Upper lobe of left lung (tissue), 4 donors: ENCODE results near the gene UBR7.
A peak's percentile ranks its signal among the peaks of the same experiment; 100 is the strongest.

ENCODE experiments used
- CTCF ChIP-seq, 6 experiments: fragments of 450-650 bp in 4 of 6; fragments of 200-600 bp in 2 of 6; sonication (generic) in 2 of 6; IDR thresholded peaks; one replicate each; pipeline ENCODE4 v1.5.1; 2016 to 2019; ENCODE audit warnings: antibody characterized with exemption in 6 of 6
- POLR2A ChIP-seq, 4 donors: fragments of 450-650 bp; IDR thresholded peaks; one replicate each; pipeline ENCODE4 v1.5.1; 2016 to 2017; ENCODE audit warnings: antibody characterized with exemption in 4 of 4, mild to moderate bottlenecking in 2 of 4

- peak in 4 of 6 experiments; percentile 42 to 63 (median 50) for TF ChIP-seq CTCF (IDR thresholded peaks at IDR 0.05)
- peak in 2 of 4 donors; percentile 66 to 84 for TF ChIP-seq POLR2A (IDR thresholded peaks at IDR 0.05)
These were observed at the start of gene UBR7, which contains the start of gene GON7 for GRCh38 chr14:93206793-93207467.
